Measurements from ENCODE around the gene IVD. TPM values are rescaled to one million over a fixed set of nuclear protein-coding genes. Genes with fewer than 3 reads are reported as not detected.
A peak's percentile ranks its signal among the peaks of the same experiment; 100 is the strongest.

Gene IVD
- total RNA-seq, 1 donor from 2014 or later, result 18.0 TPM

GRCh38 chr15:40469776-40470390, 64.3 kb downstream of the IVD start:
- H3K36me3 Mint-ChIP-seq, result peaks cover 4% of the 10 kb centered on the region
- Histone ChIP-seq H4K20me1 (ENCODE audit: low read depth) (peaks cover 7% of the 10 kb centered on the region), H3K79me2 (ENCODE audit: low read depth) (peaks cover 12% of the 10 kb centered on the region), H2AFZ (replicated peaks) (no peak overlapping the region), H3K9ac (no peak overlapping the region), H3K4me1 (peaks cover 6% of the 10 kb centered on the region), H3K27me3 (peaks cover 9% of the 10 kb centered on the region), H3K36me3 (no peaks in the 10 kb centered on the region), H3K4me3 (peak overlapping the region; percentile 64), H3K4me2 (peak overlapping the region; percentile 91), H3F3A (ENCODE audit: low read depth) (peaks cover 35% of the 10 kb centered on the region), H3K27ac (no peak overlapping the region), H3K9me3 (ENCODE audit: low read depth) (no peaks in the 10 kb centered on the region)
- DNase-seq (ENCODE audit: low spot score), result no peak
- H3K27ac Mint-ChIP-seq, result no peak overlapping the region
- no peak for TF ChIP-seq EZH2 (IDR thresholded peaks at IDR 0.05)
- no peak for TF ChIP-seq CTCF (IDR thresholded peaks at IDR 0.05)
- no peak for TF ChIP-seq EZH2phosphoT487 (IDR thresholded peaks at IDR 0.05)
- peak overlapping the region; percentile 80 for H3K4me3 Mint-ChIP-seq
- H3K4me1 Mint-ChIP-seq, result peaks cover 24% of the 10 kb centered on the region
- peaks cover 11% of the 10 kb centered on the region for H3K27me3 Mint-ChIP-seq (ENCODE audit: insufficient read depth, low read depth)
- no peaks in the 10 kb centered on the region for H3K9me3 Mint-ChIP-seq

GRCh38 chr15:40470423-40471104, 65.0 kb downstream of the IVD start, which contains the start of gene CHST14:
CHST14 (plus strand) TSS chr15:40470984; CDS start chr15:40471214, 230 bp downstream.
- Histone ChIP-seq H3K4me3 (peak within 1 kb of the TSS; percentile 64), H3K4me2 (peak within 1 kb of the TSS; percentile 91), H2AFZ (replicated peaks) (peak within 1 kb of the TSS; percentile 57), H4K20me1 (ENCODE audit: low read depth) (peaks cover 7% of the 10 kb centered on the region), H3K9ac (no peak within 1 kb of the TSS), H3K36me3 (no peaks in the 10 kb centered on the region), H3K79me2 (ENCODE audit: low read depth) (peaks cover 12% of the 10 kb centered on the region), H3F3A (ENCODE audit: low read depth) (peaks cover 35% of the 10 kb centered on the region), H3K27me3 (peaks cover 9% of the 10 kb centered on the region), H3K4me1 (peaks cover 6% of the 10 kb centered on the region), H3K27ac (no peak within 1 kb of the TSS), H3K9me3 (ENCODE audit: low read depth) (no peaks in the 10 kb centered on the region)
- Mint-ChIP-seq H3K27ac (no peak within 1 kb of the TSS), H3K4me1 (peaks cover 24% of the 10 kb centered on the region), H3K9me3 (no peaks in the 10 kb centered on the region), H3K4me3 (peak within 1 kb of the TSS; percentile 80), H3K27me3 (ENCODE audit: insufficient read depth, low read depth) (peaks cover 11% of the 10 kb centered on the region), H3K36me3 (peaks cover 2% of the 10 kb centered on the region)
- peak; percentile 19 for TF ChIP-seq CTCF (IDR thresholded peaks at IDR 0.05)
- no peak for TF ChIP-seq EZH2 (IDR thresholded peaks at IDR 0.05)
- peak; percentile 82 for DNase-seq (ENCODE audit: low spot score)

Other genes starting within 250 kb of the IVD start
- gene BUB1B, start 244.7 kb upstream of the IVD start, total RNA-seq (ENCODE audit: low replicate concordance), result 129 and 167 TPM in 2 replicates
- gene PAK6, start 166.7 kb upstream of the IVD start, total RNA-seq (ENCODE audit: low replicate concordance), result 0.90 TPM in 1 of 2 replicates, not detected in the other
- not detected in 2 replicates for gene ANKRD63, start 122.7 kb upstream of the IVD start, total RNA-seq (ENCODE audit: low replicate concordance)
- 0.56 and 2.1 TPM in 2 replicates for gene PLCB2, start 97.9 kb upstream of the IVD start, total RNA-seq (ENCODE audit: low replicate concordance)
- gene INAFM2, start 82.1 kb upstream of the IVD start, total RNA-seq (ENCODE audit: low replicate concordance), result 11.5 and 18.2 TPM in 2 replicates
- 0.25 TPM in 1 of 2 replicates, not detected in the other for gene CCDC9B, start 64.9 kb upstream of the IVD start, total RNA-seq (ENCODE audit: low replicate concordance)
- not detected in 2 replicates for gene PHGR1, start 54.8 kb upstream of the IVD start, total RNA-seq (ENCODE audit: low replicate concordance)
- 0.06 TPM in 1 of 2 replicates, not detected in the other for gene DISP2, start 47.6 kb upstream of the IVD start, total RNA-seq (ENCODE audit: low replicate concordance)
- gene KNSTRN, start 23.1 kb upstream of the IVD start, total RNA-seq (ENCODE audit: low replicate concordance), result 129 and 152 TPM in 2 replicates
- 5.8 and 13.7 TPM in 2 replicates for gene BAHD1, start 35.2 kb downstream of the IVD start, total RNA-seq (ENCODE audit: low replicate concordance)
- gene CHST14, start 65.2 kb downstream of the IVD start, total RNA-seq (ENCODE audit: low replicate concordance), result 11.9 and 17.5 TPM in 2 replicates
- gene CCDC32, start 159.2 kb downstream of the IVD start, total RNA-seq (ENCODE audit: low replicate concordance), result 17.3 and 22.4 TPM in 2 replicates
- 5.0 and 13.7 TPM in 2 replicates for gene RPUSD2, start 163.5 kb downstream of the IVD start, total RNA-seq (ENCODE audit: low replicate concordance)
- gene KNL1, start 188.5 kb downstream of the IVD start, total RNA-seq (ENCODE audit: low replicate concordance), result 71.7 and 125 TPM in 2 replicates